GM13976 (cell line): Measurements from ENCODE around the gene DDRGK1.

ENCODE experiments used
- DNase-seq: peaks from one replicate; pipeline ENCODE4 v3.0.0; 2012; ENCODE audit warnings: low spot score
- in situ Hi-C: fragments of 300-500 bp; cut with MboI; formaldehyde crosslinking; loops from one replicate; pipeline ENCODE4 v1.12.0; 2022; ENCODE audit warnings: low sequenced_read_pairs, mixed read lengths, inconsistent platforms; ENCODE audit not compliant: unreplicated experiment
- TF ChIP-seq, protein P1 (sequence below): IDR thresholded peaks from 2 replicates; pipeline ENCODE4 v1.5.1; 2012; ENCODE audit warnings: borderline replicate concordance, mild to moderate bottlenecking; ENCODE audit not compliant: insufficient read depth; ENCODE audit errors: extremely low read depth, missing control alignments, control extremely low read depth

Gene DDRGK1

DNA sequence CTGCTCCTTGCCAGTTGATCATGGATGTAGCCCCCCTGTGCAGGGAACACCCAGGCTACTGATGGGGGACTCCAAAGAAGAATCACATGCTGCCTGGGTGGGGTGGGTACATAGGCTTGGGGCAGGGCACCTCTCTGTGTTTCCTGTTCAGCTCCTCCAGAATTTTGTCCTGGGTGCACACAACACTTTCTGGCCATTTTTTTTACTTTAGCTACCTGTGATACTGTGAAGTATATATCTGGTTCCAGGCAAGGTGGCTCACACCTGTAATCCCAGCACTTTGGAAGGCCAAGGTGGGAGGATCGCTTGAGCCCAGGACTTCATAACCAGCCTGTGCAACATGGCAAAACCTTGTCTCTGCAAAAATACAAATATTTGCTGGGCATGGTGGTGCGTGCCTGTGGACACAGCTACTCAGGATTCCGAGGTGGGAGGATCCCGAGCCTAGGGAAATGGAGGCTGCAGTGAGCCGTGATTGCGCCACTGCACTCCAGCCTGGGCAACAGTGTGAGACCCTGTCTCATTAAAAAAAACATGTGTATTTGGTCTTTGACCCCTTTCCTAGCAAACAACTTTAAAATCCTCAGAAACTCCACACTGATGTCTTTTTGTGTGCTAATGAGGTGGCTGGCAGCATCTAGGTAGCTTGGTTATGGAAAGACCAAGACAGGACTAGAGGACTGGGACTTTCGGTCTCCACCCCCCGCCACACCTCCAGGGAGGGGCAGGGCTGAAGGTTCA, 20.4 kb upstream of the DDRGK1 start:
- TF ChIP-seq, protein P1, sequence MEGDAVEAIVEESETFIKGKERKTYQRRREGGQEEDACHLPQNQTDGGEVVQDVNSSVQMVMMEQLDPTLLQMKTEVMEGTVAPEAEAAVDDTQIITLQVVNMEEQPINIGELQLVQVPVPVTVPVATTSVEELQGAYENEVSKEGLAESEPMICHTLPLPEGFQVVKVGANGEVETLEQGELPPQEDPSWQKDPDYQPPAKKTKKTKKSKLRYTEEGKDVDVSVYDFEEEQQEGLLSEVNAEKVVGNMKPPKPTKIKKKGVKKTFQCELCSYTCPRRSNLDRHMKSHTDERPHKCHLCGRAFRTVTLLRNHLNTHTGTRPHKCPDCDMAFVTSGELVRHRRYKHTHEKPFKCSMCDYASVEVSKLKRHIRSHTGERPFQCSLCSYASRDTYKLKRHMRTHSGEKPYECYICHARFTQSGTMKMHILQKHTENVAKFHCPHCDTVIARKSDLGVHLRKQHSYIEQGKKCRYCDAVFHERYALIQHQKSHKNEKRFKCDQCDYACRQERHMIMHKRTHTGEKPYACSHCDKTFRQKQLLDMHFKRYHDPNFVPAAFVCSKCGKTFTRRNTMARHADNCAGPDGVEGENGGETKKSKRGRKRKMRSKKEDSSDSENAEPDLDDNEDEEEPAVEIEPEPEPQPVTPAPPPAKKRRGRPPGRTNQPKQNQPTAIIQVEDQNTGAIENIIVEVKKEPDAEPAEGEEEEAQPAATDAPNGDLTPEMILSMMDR: no peak
- DNase-seq: no peak
- in situ Hi-C loops: no loop called here

DNA sequence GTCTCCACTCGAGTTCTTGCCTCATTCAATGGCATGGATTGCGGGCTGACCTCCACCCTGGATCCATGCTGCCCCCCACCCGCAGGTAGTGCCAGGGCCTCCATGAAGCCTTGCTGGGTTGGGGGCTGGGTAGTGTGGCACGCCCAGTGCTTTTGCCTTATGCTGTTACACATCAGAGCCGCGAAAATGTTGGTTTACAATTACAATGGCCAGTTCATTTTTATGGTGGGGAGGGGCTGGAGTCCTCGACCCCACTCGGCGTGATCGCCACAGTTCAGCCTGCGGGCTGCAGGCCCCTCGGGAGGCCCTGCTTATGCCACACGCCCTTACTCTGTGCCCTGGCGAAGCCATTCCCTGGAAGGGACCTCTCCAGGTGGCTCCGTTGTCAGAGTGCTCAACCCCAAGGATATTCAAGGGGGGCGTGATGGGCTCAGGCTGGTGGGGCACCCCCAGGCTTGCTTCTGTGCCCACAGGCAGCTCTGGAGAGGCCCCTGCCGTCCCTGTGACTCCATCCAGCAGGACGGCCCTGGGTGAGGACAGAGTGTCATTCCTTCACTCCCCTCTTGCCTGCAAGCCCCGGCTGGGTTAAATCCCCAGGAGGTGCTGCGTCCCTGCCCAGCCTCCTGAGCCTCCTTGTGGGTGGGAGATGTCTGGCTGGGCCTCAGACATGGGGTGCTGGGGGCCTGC, 19.7 kb upstream of the DDRGK1 start:
- in situ Hi-C loops: no loop called here
- DNase-seq: no peak
- TF ChIP-seq, protein P1: no peak

GRCh38 chr20:3223651-3223993, 19.1 kb upstream of the DDRGK1 start:
- no peak for DNase-seq
- in situ Hi-C loops: no loop called here
- TF ChIP-seq, protein P1: no peak

- in situ Hi-C loops: no loop called here
- TF ChIP-seq, protein P1: no peak
- DNase-seq: peak; percentile 83
Observed at GRCh38 chr20:3222635-3223600, 18.4 kb upstream of the DDRGK1 start.

DNA sequence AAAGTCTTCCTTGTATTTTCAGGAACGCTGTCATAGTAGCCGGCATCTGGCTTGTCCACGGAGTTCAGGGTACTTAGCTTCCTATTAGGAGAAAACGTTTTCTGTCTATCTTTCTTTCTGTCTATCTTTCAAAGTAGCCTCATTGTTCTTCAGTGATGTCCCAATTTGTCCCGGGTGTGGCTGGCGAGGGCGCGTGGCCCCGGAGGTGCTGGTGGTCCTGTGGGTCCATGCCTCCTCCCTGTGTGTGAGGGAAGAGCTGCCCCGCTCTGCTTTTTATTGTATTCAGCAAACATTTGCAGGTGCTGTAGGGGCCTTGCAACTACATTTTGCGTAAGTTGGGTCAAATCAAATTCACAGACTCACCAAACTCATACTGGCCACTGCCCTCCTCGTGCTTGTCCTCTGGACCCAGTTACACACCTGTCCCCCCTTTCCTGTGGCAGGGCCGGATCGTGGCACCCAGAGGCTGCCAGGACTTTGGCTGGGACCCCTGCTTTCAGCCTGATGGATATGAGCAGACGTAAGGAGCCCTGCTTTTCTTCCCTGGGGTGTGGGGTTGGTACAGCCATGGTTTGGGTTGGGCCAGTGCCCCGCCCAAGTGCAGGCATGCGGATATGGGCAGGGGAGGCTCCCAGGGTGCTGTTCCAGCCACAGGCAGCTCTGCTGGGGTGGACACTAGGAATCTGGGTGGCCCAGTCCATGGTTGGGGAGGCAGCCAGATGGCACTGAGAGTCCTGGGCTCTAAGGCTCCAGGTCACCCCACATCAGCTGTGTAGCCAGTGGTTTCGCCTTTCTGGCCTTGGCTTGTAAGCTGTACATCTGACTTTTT, 17.1 kb upstream of the DDRGK1 start:
- no peak for DNase-seq
- TF ChIP-seq, protein P1: no peak
- in situ Hi-C loops: no loop called here
